Stimulated activated CD4-positive, alpha-beta T cell treated with anti-CD3 and anti-CD28 coated beads, Interleukin-1b, Interleukin-23, amount 100 ng/mL, for 4 hours (primary cell): Measurements from ENCODE around the gene FAM9C.

Experiments used
- DNase-seq, 2 donors: peaks; one replicate each; pipeline ENCODE4 v3.0.0-alpha.2; 2020; ENCODE audit warnings: low read depth in 2 of 2

Gene FAM9C

DNA sequence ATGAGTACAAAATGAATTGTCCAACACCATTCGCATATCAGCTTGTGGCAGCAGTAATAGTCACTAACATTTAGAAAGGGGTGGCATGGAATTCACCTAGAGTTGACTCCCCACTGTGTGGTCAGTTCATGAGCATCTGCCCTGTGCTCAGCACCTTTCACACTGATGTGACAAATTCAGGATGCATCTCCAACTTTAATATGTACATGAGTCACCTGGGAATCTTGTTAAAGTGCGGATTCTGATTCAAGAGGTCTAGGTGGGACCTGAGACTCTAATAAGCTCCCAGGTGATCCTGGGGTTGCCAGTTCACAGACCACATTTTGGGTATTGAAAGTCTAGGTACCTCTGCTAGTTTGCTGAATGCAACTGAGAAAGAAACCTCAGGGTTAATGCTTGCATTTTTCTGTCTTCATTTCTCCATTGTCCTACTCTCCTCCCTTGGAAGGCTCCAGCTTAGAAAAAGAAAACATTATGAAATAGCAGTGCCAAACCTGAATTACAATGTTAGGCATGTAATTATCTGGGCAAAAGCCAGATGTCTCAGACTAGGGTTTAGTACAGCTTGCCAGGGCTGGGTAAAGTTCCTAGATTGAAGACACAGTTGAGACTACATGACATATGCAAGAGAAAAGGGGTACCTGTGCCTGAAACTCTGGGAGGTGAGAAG lies 36.8 kb downstream of the FAM9C start:
- no peak for DNase-seq

DNA sequence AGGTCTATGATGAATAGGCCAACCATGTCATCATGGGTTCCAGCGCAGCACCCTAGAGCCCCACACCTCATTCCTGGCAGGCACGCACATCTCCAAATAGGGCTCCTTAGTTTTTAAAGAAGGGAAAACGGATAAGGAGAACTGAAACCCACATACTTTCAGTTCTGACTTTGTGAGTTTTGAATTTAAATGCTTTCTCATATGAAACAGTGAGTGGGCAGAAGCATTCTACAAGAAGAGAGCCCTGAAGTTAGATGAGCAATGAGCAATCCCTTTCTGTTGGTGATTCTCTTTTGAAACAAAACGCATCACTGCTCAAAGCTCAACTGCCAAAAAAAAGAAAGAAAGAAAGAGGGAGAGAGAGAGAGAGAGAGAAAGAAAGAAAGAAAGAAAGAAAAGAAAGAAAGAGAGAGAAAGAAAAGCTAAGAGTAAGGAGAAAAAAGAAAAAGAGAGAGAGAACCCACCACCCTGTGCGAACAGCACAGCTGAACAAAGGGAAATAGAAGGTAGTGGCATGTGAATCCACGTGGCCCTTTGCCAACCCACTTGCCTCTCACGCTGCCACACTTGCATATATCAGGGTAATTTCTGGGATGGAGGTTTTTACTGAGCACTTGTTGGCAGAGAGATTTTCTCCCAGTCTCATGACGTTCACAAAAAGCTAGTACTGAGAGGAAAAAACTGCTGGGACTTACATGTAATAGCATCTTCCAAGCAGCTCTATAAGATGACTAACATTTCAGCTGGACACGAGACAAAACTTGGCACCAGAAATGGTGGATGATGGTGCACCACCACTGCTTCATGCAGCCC lies 38.6 kb downstream of the FAM9C start:
- DNase-seq = no peak

DNA sequence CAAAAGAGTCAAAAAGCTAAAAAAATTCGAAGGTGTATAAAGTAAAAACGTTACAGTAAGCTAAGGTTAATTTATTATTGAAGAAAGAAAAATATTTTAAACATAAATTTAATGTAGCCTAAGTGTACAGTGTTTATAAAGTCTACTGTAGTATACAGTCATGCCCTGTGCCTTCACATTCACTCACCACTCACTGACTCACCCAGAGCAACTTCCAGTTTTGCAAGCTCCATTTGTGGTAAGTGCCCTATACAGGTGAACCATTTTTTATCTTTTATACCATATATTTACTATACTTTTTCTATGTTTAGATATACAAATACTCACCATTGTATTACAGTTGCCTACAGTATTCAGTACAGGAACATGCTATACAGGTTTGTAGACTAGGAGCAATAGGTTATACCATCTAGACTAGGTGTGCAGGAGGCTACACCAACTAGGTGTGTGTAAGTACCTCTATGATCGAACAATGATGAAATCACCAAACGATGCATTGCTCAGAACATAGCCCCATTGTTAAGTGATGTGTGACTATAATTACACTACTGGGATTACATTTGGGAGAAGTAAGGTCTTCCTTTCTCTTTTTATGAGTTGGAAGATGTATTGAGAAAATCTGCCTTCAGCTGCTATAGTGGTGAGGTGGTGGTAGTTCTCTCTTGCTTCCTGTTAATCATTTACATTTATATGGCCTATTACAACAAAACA lies 42.3 kb downstream of the FAM9C start:
- DNase-seq = no peak

DNA sequence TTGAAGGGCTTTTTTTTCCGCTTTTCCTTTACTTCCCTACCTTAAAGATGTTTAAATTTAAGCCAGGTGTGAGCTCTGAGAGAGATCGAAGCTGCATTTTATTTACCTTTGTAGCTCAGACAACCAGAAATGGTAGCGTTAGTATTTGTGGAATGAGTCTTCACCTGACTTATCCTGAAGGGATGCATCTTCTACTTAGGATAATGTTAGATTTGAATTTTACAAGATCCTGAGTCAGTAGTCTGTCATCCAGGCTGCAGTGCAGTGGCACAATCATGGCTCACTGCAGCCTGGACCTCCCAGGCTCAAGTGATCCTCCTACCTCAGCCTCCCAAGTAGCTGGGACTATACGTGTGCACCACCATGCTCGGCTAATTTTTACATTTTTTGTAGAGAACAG lies 43.3 kb downstream of the FAM9C start:
- no peak for DNase-seq

DNA sequence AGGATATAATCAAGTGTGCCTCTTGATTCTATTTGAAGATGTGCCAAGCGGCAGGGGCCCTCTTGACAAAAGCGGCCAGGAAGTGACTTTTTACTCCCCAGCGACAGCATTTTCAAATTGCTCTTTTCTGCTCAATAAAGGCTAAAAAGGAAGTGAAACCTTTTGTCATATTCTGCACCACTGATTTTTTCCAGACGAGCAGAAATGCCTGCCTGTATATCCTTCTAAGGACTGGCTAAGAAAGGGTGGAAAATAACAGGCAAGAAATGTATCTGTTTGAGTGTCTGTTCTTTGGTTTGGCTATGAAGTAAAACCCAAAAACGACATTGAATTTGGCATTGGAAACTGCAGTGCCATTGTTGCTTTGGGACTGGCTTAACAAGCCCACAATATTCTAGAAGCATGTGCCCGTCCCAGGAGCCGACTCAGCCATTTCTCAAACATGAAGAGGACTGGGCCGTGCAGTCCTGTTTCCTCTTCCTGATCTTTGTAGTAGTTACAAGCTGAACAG lies 44.1 kb downstream of the FAM9C start:
- no peak for DNase-seq

DNA sequence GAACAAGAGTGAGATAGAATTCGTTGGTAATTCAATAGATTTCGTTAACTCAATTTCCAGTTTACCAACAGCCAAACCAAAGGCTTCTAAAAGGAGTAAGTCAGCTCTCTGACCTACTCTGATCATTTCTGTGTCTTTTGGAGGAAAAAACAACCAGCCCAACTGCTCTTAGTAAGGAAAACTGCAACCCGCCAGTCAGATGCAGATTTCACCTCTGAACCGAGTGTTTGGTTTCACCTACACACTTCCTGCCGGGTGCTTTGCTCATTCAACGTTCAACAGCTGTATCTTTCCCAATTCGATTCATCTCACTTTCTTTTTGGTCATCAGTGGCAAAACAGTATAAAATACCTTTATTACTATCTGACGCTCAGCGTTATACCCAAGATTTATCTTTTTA lies 45.0 kb downstream of the FAM9C start:
- no peak for DNase-seq

DNA sequence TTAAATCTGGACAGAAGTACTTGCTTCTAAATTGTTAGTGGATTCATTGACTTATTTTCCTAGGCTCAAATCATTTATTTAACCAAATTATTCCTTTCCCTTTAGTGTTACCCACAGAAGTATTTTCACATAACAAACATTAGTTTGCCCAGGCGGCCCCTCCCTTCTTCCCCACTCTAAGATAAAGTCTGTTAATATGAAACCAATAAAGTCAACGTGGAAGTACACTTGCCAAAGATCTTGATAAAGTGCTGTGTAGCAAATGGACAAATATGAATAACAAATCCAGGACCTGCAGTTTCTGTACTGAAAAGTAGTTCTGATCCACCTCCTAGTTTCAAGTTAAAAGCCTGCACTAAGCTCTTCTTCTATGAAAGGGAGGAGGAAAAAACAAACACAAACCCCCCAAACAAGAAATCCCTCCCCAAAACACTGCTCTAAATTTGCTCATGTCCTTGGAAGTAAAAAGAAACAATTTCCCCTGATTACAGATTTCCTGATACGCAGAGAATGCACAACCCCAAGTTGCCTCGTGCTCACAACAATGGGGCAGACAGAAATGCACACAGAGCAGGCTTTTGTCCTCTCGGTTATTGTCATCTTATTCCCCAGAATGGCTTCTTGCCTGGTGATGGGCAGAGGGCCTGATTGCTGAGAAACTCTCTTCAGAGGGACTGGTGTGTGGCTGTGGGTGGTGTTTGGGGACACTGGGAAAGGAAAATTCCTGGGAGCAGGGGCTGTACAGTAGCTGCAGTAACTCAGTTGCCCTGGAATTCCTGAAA lies 46.3 kb downstream of the FAM9C start:
- no peak for DNase-seq

DNA sequence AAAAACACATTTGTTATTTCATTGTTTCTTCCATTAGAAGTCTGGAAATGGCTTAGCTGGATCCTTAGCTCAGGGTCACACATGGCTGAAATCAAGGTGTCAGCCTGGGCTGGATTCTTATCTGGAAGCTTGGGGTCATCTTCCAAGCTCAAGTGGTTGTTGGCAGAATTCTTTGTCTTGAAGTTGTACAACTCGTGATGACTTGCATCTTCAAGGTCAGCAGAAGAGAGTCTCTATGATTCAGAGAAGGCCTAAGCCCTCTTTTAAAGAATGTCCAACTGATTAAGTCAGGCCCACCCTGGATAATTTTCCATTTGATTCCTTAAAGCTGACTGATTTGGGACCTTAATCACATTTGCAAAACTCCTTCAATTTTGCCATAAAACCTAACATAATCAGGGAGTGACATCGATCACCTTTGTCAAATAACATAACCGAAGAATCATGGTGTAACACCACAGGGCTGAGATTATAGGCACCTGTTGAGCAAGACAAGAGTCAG lies 47.4 kb downstream of the FAM9C start:
- no peak for DNase-seq

DNA sequence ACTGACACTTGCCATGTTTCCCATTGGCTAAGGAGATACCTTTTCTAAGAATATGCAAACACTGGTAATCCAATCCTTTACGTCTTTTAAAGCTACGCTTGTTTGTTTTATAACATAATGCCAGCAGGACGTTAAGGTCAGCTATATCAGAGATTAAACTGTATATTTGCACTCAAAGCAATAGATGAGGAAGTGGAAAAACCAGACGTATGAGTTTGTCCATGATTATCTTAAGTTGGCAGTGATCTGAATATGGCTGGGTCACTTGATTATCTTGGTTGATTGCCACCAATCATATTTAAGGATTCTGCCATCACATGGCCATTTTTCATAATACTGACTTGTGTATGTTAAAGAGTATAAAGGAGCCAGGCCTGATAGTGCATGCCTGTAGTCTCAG lies 50.1 kb downstream of the FAM9C start:
- DNase-seq = no peak

DNA sequence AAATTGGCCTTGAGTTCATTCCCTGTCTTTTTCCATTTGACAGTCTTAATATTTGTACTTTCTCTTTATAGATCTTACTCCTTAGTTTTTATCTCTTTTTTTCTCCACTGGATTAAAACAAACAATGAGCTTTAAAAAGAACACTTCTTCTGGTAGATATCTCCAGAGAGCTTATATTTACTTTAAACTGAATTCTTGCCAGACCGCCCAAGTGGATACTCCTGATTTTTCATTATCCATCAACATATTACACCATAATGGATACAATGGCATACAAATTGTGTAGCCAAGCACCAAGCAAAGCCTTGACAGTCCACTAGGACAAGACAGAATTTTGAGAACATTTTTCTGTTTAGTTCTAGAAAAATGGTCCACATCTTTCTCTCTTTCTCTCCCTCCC lies 50.6 kb downstream of the FAM9C start:
- DNase-seq = no peak

DNA sequence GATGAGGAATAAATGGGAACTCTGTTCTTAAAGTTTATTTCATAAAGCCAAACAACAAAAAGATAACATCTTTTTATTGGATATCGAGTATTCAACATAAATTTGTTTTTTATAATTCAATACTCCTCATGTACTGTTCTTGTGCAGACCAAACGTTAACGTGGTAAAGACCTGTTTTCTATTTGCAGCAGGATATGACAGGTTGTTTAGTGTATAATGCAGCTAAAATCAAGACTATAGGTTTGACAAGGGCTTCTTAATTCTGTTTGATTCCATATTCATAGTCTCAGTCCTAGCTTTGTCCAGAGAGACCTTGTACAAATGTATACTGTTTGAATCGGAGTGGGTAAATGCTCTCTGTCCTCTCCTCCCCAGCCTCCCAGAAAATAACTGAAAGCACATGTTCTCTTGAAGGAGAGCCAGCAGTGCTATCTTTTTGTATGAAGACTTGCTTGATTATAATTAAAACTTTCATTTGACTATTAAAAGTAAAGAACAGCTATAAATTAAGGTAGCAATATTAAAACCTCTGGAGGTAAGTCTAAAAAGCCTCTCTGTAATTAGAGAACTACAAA lies 51.8 kb downstream of the FAM9C start:
- DNase-seq = no peak

DNA sequence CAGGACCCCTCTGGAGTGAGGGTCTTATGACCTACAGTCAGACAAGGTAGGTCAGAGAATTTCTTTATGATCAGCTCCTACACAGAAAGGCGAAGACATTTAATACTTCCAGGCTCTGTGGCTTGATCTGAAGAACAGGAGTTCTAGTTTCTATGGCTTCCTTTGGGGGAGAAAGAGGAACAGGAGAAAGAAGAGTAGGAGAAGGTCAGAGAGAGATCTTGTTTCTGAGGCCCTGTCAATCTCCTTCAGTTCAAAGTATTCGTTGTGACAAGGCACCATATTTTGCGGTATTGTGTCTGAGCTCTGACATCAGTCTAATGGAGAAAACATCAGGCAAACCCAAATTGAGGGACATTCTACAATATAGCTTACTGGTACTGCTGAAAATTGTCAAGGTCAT lies 52.8 kb downstream of the FAM9C start:
- no peak for DNase-seq

DNA sequence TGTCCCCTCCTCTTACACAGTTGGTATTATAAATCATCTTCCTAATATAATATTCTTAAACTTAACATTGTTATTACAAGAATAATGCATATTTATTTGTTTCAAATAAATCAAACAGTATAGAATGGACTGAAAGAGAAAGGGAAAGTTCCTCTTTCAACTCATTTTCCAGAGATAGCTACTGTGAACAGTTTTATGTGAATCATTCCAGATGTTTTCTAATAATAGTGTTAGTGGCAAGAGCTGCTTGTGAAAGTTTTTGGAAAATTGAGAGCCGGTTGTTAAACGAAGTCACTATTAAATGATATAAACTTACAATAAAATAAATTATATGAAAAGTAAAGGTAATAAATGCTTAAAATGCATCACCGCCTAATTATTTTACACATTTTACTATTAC lies 55.0 kb downstream of the FAM9C start:
- no peak for DNase-seq

DNA sequence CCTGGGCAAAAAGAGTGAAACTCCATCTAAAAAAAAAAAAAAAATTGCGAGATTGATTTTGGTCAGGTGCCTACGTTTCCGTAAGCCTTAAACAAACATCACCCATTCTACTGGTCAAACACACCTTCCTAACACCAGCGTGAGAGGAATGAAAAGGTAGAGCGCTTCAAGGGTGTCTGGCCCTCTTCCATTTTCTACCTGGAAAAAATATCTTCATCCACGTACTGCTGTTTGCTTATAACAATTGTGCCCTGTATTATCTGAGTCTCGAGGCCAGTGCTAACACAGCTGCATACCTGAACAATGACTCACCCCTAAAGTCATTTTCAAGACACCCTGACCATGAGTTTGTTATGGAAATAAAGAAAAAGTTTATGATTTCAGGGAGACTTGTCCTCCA lies 55.6 kb downstream of the FAM9C start:
- no peak for DNase-seq

DNA sequence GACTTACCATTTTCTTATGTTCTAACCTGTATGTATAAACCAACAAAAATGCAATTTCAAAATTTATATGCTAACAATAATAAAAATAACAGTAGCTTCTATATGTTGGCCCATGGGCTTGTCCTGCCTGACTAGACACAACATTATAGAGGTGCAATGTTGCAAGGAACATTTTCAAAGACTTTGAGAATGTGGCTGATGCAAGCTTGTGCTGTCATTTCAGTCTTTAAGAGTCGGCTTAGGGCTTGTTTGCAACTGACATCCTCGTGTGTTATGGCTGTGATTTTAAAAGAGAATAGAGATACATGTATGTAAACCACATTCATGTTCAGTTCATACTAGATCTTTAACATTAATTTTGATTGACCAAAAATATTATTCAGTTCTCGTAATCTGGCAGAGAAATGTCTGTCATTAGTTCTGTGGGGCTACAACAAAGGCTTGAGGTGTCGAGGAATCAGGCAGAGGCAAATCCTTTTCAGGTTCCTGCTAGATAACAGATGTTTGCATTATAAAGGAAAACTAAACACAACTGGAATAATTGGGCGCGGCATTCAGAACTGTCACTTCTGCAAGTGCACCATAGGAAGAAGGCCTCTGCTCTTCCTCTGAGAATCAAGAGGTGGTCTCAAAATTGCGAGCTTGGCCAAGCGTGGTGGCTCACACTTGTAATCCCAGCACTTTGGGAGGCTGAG lies 56.4 kb downstream of the FAM9C start:
- DNase-seq = no peak

DNA sequence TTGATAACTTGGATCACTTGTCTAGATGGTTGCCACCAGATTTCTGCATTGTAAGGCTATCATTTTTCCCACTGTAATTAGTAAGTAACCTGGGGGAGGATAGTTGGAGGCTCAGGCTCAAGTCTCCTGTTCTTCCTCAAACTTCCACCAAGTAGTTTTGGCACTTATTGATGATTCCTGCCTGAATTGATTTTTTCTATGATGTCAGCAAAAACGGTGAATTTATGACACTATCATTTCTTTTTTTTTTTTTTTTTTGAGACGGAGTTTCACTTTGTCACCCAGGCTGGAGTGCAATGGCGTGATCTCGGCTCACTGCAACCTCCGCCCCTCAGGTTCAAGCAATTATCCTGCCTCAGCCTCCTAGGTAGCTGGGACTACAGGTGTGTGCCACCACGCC lies 57.1 kb downstream of the FAM9C start:
- DNase-seq = no peak

DNA sequence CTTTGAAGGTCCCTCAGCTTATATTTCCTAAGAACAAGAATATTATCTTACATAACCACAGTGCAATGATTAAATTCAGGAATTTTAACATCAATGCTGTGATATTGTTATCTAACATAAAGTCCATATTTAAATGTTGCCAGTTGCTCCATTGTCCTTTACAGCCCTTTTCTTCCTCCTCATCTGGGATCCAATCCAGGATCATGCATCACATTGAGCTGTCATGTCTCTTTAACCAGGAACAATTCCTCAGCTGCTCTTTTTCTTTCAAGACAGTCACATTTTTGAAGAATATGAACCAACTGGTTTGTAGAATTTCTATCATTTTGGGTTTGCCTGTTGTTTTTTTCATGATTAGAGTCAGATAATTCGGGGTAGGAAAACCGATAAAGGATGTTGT lies 57.5 kb downstream of the FAM9C start:
- DNase-seq = no peak

DNA sequence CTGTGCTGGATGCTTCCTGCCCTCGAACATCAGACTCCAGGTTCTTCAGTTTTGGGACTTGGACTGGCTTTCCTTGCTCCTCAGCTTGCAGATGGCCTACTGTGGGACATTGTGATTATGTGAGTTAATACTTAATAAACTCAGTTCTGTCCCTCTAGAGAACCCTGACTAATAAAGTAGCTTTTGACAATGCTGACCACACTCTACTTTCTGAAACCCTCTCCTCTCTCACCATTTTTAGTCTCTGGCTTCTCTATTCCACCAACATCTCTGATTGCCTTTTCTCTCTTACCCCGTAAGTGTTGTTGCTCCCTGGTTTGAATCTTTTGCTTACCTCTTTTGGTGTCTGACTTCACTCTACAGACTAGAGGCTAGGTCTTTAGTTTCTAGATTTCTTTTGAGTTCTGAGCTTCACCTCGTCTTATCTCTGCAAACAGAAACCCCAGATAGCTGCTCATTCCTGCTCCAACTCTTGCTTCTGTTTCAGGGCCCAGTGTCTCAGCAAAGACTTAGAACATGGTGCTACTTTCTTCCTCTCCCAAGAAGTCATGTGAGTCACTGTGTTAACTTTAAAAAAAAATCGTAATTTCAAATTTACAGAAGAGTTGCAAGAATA lies 58.1 kb downstream of the FAM9C start:
- no peak for DNase-seq
